HG03432 (cell line): ENCODE measurements around the gene ATP2A3.

ENCODE experiments used
- ATAC-seq: cut with Tn5 transposase; IDR thresholded peaks from one replicate; pipeline ENCODE4 v1.9.1; 2021; ENCODE audit warnings: mild to moderate bottlenecking, moderate library complexity; ENCODE audit not compliant: unreplicated experiment

Gene ATP2A3

DNA sequence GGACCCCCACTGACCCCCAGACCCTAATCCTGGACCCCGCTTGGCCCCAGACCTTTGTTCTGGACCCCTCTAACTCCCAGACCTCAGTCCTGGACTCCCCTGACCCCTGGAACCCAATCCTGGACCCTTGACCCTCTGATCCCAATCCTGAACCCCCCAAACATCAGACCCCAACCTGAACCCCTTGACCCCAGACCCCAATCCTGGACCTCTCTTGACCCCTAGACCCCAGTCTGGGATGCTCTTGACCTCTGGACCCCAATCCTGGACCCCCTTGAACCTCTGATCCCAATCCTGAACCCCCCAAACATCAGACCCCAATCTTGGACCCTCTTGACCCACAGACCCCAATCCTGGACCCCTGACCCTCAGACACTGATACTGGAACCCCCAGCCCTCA is 34.5 kb downstream of the ATP2A3 start:
- ATAC-seq, result no peak

DNA sequence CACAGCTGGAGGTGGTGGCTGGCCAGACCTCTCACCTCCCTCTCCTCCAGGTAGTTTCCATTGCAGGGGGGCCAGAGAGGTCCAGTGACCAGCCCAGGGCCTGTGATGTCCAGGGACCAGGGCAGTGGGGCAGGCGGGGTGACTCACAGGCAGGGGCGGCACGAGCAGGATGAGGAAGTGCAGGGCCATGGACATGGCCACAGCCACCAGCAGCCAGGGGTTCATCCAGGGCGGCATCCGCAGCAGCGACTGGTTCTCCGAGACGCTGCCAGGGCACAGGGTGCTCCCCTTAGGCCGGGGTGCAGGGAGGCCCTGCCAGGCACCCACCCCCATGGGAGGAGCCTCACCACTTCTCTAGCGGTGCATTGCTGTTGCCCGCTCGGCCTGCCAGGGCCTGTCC is 35.1 kb downstream of the ATP2A3 start:
- no peak for ATAC-seq

DNA sequence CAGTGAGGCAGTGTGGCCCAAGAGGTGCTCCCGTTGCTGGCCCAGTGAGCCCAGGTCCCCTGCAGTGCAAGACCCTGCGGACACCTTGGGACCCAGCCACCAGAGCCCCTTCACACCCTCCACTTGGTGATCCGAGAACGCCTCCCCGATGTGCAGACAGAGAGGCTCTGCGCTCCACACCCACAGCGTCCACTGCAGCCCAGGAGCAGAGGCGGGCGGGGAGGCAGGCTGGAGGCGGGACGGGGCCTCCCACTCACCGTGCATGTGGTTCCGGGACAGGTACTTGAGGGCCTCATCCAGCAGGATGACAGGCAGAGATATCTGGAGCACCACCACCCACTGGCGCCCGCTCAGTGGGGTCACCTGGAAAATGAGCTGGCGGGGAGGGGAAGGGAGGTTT is 35.8 kb downstream of the ATP2A3 start:
- no peak for ATAC-seq

DNA sequence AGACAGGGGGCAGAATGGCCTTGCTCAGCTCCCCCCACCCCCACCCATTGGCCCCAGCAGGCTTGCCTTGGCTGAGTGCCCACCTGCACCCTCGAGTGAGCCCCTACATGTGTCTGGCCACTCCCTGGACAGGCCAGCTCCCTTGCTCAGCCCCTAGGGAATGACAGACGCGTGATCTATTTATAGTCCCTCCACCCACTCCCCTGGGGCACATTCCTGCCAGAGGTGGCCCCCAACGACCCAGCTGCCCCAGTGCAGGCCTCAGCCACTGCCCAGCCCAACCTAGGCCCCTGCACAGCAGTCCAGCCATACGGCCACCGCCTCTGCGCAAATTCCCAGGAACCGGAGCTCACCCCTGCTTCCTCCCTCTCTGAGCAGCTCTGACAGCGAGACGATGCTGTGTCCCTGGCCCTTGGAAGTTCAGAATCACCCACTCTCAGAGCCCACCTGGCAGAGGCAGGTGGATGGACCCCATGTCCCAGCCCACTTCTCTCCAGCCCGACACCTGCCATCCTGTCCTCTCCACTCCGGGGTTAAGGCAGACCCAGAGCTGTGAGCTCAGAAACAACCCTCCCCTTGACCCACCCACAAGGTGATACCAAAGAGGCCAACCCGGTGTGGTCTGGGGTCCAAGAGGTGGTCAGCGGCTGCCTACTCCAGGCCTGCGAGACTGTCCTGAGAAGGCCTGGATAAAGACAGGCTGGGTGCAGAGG is 36.5 kb downstream of the ATP2A3 start:
- ATAC-seq, result no peak

DNA sequence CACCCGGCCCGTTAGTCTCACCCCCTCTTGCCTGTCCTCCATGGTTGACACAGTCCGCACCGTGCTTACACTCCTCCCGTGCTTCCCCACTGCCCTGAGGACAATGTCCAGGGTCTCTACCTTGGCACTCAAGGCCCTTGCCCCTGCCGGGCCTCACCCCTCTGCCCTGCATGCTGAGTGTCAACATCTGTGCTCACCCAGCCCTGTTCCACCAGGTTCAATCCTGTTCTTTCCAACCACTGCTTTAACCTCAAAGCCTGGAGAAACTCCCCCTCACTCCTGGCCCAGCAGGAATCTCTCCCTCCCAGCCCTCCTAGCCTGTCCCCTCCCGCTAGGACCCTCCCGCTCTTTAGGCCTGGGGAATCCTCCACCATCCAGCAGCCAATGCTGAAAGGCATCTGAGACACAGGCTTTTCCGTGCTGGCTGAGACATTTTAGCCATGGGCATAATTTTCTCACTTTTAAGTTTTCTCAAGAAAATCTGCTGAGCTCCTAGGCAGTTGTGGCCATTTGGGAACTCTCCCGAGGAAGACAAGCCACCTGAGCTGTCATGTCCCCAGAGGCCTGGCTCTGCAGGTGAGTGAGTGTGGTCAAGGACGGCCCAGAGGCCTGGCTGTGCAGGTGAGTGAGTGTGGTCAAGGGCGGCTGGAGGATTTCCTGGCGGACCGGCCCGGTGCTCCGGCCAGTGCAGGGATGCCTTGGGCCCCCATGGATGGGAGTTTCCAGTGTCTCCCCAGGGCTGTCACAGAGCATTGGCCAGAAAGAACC is 37.2 kb downstream of the ATP2A3 start:
- no peak for ATAC-seq

DNA sequence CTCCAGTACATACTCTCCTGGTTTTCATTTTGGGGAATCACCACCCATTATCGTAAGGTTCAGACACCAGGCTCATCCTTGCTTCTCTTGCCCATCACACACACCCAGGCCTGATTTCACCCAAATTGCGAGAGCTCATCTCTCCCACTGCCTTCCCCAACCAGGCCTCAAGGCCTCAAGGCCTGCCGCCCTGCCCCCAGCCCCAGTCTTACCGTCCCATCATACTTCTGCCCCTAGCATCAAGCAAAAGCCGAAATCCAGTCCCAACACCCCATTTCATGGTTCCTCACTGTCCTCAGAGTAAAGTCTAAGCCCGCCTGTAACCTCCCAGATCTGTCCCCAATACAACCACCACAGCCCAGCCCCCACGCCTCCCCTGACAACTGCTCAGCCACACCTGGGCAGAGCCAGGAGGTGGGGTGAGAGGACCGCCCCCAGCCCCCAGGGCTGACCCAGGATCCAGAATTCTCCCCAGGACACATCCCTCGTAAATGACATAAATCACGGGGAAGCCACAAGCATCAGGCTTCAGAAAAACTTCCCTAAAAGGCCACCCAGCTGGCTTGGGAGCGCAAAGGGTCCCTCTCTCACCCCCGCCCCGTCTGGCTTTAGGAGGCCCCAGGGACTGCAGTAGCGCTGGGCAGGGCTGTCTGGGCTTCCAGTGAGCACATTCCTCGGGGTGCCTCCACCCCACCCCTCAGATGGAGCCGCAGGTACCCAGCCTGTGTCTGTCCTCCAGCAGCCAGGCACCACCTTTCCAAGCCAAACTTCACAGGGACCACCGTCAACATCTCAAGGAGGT is 38.4 kb downstream of the ATP2A3 start:
- ATAC-seq, result no peak

DNA sequence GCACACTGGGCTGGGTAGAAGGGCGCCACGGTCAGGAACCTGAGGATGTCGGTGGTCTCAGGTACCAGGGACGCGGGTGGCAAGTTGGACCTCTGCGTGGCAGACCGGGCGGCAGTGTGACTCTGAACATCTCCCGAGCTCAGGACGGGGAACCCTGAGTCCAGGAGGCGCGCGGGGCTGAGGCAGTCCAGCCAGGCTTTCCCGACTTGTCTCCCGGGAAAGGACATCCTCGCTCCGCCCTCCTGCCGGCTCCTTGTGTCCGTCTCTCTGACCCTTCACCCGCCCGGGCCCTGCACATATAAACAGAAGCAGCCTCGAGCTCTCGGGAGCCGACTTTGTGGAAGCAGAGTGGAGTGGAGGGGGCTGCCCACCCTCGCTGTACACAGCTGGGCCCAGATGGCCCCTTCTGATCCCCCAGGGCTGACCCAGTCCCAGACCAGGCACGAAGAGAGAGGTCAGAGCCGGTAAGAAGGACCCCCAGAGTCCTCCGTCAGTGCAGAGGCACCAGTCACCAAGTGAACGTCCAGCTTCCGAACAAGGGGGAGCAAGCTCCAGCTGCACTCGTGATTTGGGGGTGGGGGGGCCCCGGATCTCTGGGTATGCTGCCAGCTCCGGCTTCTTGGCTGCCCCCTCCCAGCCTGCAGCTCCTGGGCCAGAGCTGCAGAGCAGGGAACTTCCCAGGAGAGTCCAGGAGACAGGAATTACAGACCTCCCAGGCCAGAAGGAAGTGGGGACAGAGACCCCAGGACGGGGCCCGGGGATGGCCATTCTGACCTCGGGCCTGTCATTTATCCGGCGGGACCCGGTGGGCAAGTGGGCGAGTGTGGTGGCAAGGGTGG is 39.5 kb downstream of the ATP2A3 start:
- ATAC-seq, result no peak

DNA sequence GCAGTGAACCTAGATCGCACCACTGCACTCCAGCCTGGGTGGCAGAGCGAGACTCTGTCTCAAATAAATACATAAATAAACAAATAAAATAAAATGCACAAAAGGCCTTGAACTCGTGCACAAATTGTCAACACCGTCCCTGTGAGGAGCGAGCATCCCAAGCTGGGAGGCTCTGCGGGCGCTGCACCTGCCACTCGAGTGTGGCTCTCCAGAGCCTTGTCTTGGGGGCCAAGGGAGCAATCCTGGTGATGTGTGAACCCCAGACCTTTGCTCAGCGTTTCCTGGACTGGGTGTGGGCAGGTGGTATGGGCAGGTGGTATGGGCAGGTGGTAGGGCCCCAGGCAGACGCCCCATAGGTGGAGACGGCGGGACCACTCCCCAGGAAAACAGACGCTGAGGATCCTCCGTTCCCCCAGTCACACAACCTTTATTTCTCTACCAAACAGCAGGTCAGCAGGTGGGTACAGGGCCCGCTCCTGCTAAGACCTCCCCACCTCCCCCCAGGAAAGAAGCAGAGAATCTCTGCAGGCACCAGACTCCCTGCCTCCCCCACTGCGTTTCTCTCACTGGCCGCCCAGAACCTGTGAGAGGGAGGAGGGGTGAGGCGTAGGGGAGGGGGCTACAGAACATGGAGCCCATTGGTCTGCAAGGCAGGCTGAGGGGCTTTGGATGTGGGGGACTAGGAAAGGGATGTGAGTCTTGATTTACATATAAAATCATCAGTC is 40.6 kb downstream of the ATP2A3 start:
- no peak for ATAC-seq

DNA sequence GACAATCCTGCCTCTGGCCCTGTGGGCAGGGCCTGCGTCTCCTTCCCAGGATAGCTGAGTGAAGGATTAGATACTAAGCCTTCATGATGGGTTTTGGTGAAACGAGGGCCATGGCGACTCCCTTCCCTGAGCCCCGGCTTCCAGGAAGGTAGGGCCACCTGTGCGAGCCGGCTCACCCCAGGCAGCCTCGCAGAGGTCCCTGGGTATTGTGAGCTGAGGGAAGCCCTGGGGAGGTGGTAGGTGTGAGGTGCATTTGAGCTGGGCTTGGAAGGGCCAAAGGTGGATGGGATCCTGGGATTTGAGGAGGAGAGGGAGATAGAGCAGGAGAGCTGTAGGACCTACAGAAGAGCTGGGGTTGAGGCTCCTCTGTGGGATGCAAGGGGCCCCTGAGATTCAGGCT is 41.5 kb downstream of the ATP2A3 start:
- no peak for ATAC-seq

DNA sequence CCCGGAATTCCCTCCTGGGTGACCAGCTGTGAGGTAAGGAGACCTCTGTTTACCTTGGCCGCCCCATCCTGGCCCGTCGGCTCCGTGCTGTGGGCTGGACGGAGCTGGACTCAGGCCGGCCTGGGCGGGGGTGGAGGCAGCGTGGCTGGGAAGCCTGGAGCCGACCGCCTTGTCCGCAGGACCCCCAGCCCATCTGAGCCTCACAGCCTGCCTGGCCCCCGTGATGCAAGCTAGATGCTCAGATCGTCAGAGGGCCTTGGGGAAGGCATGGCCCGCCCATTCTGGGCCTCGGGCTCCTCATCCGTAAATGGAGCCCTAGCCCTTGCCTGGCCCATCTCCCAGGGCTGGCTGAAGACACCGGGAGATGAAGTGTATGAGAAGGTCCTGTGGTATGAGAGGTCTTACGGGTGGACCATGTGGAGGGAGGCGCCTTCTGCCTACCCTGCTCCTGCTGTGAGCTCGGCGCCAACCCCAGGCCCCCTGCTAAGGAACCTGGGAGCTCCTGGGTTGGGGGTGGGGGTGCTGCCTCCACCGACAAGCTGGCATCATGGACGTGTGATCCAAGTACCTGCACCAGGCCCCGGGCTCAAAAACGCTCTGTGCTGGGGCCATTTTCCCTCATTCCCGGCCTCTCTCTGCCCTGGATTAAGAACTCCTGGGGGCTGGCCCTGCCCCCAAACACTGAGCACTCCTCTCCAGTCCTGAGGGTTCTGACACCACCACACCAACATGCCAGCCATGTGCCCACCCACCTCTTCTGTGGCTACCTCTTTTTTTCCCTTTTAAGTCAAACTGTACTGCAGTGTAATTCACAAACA is 42.5 kb downstream of the ATP2A3 start:
- no peak for ATAC-seq

DNA sequence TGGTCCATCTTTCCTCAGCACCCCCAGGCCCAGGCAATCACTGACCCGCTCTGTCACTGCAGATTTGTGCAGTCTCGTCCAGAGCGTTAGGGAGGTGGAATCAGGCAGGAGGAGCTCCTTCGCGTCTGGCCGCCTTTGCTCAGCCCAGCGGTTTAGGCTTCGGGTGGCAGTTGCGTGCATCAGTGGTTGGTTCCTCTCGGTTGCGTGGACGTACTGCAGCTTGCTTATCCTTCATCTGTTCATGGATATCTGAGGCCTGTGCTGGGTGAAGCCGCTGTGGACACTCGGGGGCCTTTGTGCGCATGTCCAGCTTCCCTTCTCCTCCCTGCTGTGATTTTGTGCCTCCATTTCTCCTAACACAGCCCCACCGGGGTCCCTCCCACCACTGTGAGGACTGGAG is 43.2 kb downstream of the ATP2A3 start:
- ATAC-seq, result no peak

DNA sequence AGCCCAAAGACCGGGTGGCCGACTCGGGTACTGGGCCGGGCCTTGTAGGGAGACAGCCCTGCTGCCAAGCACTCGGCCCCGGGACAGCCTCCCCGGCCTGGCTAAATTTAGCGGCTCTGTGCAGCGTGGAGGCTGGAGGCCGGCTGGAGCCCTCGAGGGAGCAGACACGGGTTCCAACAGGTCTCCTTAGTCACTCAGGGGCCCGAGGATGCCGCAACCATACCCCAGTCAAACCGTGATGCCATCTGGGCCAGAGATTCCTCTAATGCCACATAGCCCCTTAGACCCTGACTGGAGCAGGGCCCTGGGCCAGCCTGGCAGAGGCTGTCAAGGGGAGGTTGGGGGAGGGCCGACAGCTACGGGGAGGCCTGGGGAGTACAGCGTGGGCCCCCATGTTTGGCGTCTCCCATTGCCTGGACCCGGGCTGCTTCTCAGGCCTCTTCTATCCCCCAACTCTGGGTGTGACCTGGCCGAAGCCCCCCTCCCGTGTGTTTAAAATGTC is 45.1 kb downstream of the ATP2A3 start:
- no peak for ATAC-seq

DNA sequence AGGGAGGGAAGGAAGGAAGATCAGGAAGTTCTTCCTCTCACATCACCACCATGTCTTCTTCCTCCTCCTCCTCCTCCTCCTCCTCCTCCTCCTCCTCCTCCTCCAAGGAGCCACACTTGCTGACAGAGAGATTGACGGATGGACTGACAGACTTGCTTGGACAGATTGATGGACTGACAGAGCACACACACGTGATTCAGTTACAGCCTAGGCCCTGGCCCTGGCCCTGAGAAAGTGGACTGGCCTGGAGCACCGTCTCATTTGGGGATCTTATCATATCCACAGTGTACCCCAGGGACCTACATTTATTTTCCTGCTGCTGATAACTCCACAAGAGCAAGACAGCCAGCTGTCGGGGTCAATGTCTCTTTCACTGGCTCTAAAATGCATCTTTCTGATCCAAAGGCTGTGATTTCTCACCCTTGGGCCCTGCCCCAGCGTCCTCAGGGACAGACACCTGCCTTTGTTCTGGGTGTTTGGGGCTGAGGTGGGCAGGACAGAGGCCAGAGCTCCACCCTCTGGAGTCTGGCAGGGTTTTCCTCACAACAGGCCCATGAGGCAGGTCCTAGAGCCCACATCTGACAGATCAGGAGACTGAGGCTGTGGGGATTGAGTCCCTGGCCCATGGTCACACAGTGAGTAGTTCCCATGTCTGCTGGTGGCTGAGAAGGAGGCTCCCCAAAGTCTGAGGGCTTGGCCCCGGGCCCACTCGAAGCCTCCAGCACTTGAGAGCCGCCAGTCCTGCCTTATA is 45.7 kb downstream of the ATP2A3 start:
- no peak for ATAC-seq

DNA sequence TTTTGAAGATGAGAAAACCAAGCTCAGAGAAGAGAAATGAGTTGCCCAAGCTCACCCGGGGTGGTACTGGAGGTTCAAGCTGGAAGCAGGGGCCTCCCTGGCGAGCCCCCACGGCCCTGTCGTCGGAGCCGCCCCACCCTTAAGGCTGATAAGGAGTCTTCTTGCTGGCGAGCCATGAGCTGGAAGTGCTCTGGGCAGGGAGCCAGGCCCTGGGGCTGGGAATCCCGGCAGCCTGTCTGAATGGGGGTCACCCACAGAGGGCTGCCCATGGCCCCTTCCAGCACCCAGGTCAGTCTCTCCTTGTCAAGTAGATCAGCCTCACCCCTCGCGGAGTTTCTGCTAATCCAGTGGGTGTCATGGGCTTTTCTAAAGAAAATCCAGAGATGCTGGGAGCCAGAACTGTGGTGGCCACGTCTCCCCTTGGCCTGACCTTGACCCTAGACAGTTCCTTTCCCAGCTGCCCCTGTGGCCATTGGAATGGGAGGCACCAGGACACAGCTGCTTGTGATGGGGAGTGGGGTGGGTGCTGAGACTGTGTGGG is 46.8 kb downstream of the ATP2A3 start:
- no peak for ATAC-seq

DNA sequence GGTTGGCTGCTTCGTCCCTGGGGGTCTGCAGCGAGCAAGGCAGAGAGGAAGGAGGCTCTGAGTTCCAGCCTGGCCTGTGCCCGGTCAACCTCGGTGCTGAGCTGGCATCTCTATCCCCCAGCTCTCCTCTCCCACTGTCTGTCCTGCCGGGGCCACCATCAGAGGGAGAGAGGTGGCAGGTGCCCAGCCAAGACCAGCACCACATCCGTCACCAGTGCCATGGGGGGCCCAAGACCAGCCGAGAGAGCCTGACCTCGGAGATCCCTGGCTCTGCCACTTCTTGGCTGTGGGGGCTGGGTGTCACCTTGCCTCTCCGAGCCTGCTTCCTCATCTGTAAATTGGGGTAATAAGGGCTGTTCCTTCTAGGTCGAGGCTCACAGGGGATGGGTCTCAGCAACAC is 47.4 kb downstream of the ATP2A3 start:
- no peak for ATAC-seq

DNA sequence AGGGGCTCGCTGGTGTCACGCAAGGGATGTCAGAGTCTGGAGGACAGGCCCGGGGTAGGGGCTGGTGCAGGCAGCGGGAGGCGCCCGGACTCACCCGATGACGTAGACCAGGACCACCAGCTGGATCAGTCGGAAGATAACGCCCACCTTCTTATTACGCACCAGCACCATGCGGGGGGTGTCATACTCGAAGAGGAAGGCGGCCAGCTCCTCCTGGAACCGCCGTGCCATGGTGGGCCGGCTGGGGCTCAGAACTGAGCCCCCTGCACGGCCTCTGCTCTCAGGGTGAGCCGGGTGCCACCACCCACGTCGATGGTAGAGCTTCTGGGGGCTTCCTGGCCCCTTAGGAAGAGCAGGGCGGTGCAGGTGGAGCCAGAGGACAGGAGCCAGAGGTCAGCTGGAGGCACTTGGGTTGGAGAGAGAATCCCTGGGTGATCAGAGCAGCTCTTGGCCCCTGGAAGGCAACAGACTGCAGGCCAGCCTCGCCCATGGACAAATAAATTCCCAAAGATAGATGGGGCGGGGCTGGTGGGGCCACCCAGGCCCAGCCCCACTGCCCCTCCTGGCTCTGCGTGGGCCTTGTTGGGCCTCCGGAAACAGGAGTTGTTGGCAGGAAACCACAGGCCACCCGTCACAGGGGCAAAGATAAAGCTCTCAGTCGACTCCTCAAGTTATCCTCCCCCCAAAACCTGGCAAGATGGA is 48.1 kb downstream of the ATP2A3 start, which contains the start of gene P2RX1:
TSS of gene P2RX1 (minus strand) at position 471 of the 702 bp plus-strand sequence. CDS start at position 231, 240 bp downstream.
- no peak for ATAC-seq

DNA sequence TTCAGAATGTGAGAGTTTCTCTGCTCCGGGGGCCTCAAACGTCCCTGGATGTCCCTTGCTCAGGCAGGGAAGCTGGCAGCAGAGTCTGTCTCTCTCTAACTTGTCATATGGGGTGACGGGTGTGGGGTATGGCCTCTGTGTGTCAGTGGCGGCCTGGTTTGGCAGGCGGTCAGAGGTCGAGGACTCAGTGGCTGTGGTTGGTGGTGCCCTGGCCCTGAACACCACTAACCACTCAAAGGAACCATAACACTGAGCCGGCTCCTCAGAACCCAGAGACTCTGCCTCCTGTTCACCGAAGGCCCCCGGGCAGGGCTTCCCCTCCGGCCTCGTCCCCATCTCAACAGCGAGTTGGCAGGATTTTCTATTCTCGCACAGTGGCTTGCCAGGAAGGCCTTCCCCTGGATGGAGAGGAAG is 48.6 kb downstream of the ATP2A3 start:
- no peak for ATAC-seq
